ENCODE measurements around the gene DRAXIN. TPM values are rescaled to one million over a fixed set of nuclear protein-coding genes. Genes with fewer than 3 reads are reported as not detected.

DRAXIN gene
- total RNA-seq, 2 donors from 2014 or later: 0.35 TPM; not detected in 1

GRCh38 chr1:11720525-11720924, 29.0 kb downstream of the DRAXIN start:
- ATAC-seq (ENCODE audit: insufficient number of reproducible peaks, low FRiP score, low read depth) (no peak), DNase-seq (ENCODE audit: low spot score) (no peak)
- Histone ChIP-seq H3K9me3 (no peaks in the 10 kb centered on the region), H3K36me3 (no peaks in the 10 kb centered on the region), H3K27me3 (replicated peaks; ENCODE audit: insufficient read depth) (no peaks in the 10 kb centered on the region), H3K27ac (no peak overlapping the region), H3K4me1 (ENCODE audit: control insufficient read depth in 1 of 2, low read depth in 2 of 2) (peaks cover 0 to 32% of the 10 kb centered on the region in 2 donors), H3K4me3 (no peak overlapping the region)
- TF ChIP-seq CTCF (IDR thresholded peaks at IDR 0.05): no peak

GRCh38 chr1:11721311-11721710, 29.8 kb downstream of the DRAXIN start:
- Histone ChIP-seq H3K36me3 (no peaks in the 10 kb centered on the region), H3K4me1 (ENCODE audit: control insufficient read depth in 1 of 2, low read depth in 2 of 2) (peaks cover 0 to 32% of the 10 kb centered on the region in 2 donors), H3K27me3 (replicated peaks; ENCODE audit: insufficient read depth) (no peaks in the 10 kb centered on the region), H3K9me3 (no peaks in the 10 kb centered on the region), H3K27ac (no peak overlapping the region), H3K4me3 (no peak overlapping the region)
- ATAC-seq (ENCODE audit: insufficient number of reproducible peaks, low FRiP score, low read depth) (peak; percentile 33), DNase-seq (ENCODE audit: low spot score) (no peak)
- TF ChIP-seq CTCF (IDR thresholded peaks at IDR 0.05): no peak

- H3K4me1 ChIP-seq (ENCODE audit: control insufficient read depth in 1 of 2, low read depth in 2 of 2): peaks cover 0 to 32% of the 10 kb centered on the region in 2 donors
- H3K36me3 ChIP-seq: no peaks in the 10 kb centered on the region
- no peaks in the 10 kb centered on the region for H3K9me3 ChIP-seq
- H3K4me3 ChIP-seq: no peak overlapping the region
- no peak for DNase-seq (ENCODE audit: low spot score)
- no peak overlapping the region for H3K27ac ChIP-seq
- no peak for TF ChIP-seq CTCF (IDR thresholded peaks at IDR 0.05)
- ATAC-seq (ENCODE audit: insufficient number of reproducible peaks, low FRiP score, low read depth): no peak
- H3K27me3 ChIP-seq (replicated peaks; ENCODE audit: insufficient read depth): no peaks in the 10 kb centered on the region
Measured at GRCh38 chr1:11722538-11722937, 31.0 kb downstream of the DRAXIN start.

GRCh38 chr1:11725616-11726015, 34.1 kb downstream of the DRAXIN start:
- TF ChIP-seq CTCF (IDR thresholded peaks at IDR 0.05): no peak
- Histone ChIP-seq H3K9me3 (no peaks in the 10 kb centered on the region), H3K27ac (no peak overlapping the region), H3K4me1 (ENCODE audit: control insufficient read depth in 1 of 2, low read depth in 2 of 2) (peaks cover 4 to 17% of the 10 kb centered on the region in 2 donors), H3K27me3 (replicated peaks; ENCODE audit: insufficient read depth) (no peaks in the 10 kb centered on the region), H3K36me3 (no peaks in the 10 kb centered on the region), H3K4me3 (no peak overlapping the region)
- DNase-seq (ENCODE audit: low spot score) (no peak), ATAC-seq (ENCODE audit: insufficient number of reproducible peaks, low FRiP score, low read depth) (no peak)

- Histone ChIP-seq H3K9me3 (no peaks in the 10 kb centered on the region), H3K4me1 (ENCODE audit: control insufficient read depth in 1 of 2, low read depth in 2 of 2) (peaks cover 12 to 14% of the 10 kb centered on the region in 2 donors), H3K36me3 (no peaks in the 10 kb centered on the region), H3K27me3 (replicated peaks; ENCODE audit: insufficient read depth) (no peaks in the 10 kb centered on the region), H3K4me3 (no peak overlapping the region), H3K27ac (no peak overlapping the region)
- ATAC-seq (ENCODE audit: insufficient number of reproducible peaks, low FRiP score, low read depth) (no peak), DNase-seq (ENCODE audit: low spot score) (no peak)
- no peak for TF ChIP-seq CTCF (IDR thresholded peaks at IDR 0.05)
Measured at GRCh38 chr1:11727119-11727518, 35.6 kb downstream of the DRAXIN start.

Measured in thoracic aorta (tissue), 2 donors.